Stimulated activated CD4-positive, alpha-beta T cell treated with anti-CD3 and anti-CD28 coated beads, Interleukin-1b, Interleukin-23, amount 100 ng/mL, for 1 hour (primary cell): Measurements from ENCODE around the gene NDST4.
"Not testable (repeated sequence)": the region's sequence is repeated elsewhere in the genome, so short reads cannot be mapped to it uniquely, and the experiment has no call there.

Experiments
- DNase-seq, 2 donors: peaks; one replicate each; pipeline ENCODE4 v3.0.0-alpha.2; 2020; ENCODE audit warnings: low read depth in 2 of 2

The NDST4 gene

DNA sequence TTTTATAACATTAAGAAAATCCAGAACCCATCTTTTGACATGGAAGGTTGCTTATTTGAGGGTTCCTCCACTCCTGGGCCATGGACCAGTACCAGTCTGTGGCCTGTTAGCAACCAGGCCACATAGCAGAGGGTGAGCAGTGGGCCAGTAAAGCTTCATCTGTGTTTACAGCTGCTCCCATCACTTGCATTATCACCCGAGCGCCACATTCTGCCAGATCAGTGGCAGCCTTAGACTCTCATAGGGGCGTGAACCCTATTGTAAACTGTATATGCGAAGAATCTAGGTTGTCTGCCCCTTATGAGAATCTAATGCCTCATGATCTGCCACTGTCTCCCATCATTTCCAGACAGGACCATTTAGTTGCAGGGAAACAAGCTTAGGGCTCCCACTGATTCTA is 58.6 kb downstream of the NDST4 start:
- DNase-seq: no peak

DNA sequence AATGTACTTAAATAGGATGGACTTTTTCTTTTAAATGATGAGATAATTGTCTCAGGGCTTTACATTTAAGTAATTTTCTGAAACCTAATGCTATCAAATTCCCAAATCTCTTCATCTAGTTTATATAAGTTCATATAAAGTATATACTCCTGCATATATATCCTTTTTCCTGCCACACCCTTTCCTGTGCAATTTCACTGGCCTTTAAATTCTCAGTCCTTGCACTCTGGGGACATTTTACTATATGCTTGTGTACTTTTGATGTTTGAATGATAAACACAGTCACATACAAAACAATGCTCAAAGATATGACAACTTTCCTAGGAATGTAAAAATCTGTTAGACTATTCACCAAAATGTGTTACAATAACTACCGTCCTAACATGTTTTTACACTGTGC is 60.1 kb downstream of the NDST4 start:
- DNase-seq: no peak

DNA sequence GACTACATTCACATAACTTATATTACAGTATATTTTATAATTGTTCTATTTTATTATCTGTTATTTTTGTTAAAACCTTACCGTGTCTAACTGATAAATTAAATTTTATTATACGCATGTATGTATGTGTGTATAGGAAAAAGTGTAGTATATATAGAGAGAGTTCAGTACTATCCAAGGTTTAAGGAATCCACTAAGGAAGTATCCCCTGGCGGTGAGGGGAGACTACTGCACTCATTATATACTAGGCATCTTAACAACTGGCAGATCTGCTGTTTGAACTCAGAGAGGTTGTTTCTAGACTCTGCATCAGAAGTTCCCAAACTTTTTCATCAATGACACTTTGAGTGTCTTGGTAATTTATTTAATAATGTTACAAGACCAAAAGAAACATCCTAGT is 70.9 kb downstream of the NDST4 start:
- DNase-seq: no peak

DNA sequence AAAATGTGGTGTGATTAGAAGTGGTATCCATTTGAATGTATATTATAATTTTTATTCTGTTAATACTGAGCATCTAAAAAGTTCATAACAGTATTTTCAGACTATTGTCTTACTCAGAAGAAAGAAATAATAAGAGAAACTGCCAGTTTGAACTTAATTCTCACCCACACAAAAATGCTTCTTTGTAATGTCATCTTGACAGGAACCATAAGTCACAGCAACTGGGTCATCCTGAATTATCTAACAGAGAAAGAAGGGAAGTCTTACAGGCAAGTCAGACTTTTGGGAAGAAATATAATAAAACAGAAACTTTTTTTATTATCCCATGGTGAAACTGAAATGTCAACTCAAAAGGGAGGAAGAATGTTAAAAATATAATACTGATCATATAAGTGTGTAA is 83.1 kb downstream of the NDST4 start:
- DNase-seq: no peak

DNA sequence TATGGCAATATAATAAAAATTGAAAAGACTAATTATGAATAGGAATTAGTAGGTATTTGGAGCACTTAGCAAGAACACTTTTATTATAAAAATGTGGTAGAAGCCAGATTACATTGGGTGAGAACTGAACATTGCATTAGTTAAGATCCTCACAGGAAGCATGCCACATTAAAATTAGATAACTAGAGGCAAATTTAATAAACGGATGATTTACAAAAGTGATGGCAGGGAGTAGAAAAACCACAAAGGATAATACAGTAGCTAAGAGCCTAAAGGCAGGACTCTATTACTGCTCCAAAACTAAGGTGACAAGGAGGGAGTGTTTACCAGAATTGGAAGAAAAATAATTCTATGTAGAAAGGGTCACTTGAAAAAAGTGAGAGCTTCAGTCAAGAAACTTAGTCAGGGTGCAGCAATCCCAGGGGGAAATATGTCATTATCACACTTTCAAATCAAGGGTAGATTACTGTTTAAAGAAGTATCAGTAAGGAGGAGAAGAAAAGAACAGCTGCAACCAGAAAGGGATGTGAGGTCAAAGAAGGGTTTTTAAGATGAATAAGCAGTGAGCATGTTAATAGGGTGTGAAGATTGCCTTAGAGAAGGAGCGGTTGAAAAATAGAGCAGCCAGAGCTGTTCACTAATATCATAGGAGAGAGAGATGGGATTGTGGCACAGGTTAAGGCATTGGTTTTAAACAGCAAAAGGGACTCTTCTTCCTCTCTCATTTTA is 84.6 kb downstream of the NDST4 start:
- no peak for DNase-seq

DNA sequence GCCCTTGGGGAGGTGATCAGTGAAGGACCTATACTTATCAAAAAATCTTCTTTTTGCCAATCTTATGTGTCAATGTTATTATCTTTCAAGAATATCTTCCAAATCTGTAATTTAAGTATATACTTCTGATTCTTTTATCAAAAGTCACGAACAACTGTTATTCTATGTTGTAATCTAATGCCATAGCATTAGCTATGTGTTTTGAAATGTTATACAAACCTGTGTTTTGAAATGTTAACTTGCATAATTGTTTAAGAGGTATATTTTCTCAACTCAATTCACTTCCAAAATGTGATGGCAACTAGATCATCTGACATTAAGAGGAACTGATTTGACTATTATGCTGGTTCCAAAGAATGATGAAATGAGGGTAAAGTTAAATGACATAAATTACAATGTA is 113.5 kb downstream of the NDST4 start:
- no peak for DNase-seq

DNA sequence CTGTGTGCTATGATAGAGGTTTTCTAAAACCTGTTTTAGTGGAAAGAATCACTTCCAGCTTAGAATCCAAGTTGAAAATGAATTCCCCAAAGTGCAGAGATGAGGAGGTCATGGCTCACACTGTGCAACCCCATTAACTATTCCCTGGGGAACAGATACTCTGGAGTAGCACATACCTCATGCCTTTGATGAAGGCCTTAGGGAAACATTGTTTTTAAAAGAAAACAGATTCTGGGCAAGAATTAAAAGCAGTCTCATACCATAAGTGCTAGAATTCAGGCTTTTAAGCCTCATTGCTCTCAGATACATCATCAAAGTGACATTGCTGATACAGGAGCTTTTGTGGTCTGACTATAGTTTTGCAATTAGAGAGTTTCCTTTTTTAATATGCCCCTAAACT is 115.1 kb downstream of the NDST4 start:
- no peak for DNase-seq

DNA sequence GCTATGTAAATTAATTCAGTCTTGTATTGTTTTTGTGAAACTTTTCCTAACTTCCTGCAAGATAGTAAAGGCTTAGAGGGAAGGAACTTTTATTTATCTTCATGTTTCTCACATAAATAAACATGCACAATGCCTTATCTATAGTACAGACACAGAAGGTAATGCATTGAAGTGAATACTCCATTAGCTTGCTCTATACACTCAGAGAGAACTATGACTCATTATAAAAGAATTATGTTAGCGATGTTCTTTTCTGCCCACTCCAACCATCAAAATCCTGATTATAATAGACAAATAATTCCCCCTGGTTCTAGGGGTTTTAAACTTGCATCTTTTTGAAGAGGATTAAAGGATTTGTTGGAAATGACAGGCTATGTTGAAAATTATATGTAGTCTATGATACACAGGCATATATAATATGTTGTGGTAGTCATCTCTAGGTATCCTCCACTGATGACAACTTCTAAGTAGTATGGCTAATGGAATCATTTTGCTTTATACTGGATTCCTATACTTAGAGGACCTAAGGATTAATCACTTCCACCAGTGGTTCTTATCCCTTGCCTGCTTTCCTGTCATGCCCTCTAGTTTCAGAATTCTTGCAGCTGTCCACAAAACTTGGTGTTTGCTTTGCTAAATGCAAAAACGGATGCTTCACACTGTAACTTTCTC is 115.7 kb downstream of the NDST4 start:
- DNase-seq: no peak

DNA sequence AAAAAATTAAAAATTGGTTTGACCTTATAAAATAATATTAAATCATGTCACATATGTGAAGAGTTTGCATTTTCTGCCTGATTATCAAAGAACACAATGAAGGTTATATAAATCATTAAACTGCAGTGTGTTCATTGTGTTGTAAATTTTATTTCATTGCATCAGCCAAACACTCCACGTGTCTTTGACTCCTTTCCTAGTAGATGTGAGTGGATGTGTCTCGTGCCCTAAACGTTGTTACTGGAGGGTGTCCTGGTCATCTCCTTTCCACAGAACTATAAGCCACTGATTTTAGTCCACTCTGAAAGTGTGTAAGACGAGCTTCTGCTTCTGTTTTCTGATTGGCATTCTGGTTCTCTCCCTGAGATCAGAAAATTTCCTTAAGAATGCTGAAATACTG is 127.3 kb downstream of the NDST4 start:
- DNase-seq: no peak

DNA sequence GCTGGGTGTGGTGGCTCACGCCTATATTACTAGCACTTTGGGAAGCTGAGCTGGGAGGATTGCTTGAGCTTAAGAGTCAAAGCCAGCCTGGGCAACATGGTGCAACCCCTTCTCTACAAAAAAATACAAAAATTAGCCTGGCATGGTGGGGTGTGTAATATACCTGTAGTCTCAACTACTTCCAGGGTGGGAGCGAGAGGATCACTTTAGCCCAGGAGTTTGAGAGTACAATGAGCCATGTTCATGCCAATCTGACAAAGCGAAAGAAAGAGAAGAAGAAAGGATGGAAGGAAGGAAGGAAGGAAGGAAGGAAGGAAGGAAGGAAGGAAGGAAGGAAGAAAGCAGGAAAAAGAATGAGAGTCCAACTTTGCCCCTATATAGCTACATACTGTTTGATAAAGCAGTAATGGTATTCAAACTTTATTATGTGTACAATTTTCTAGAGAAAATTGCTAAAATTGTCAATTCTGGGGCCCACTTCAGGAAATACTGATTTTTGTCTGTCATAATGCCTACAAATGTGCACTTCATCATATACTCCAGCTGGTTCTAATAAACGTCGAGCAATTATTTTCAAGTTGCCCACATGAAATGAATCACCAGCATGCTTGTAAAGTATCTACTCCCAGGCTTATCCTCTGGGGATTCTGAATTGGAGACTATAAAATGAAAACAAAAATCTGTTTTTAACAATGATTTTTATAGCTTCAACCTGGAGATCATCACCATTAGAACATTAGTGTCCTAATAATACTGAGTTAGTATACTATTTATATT is 132.3 kb downstream of the NDST4 start:
- no peak for DNase-seq

DNA sequence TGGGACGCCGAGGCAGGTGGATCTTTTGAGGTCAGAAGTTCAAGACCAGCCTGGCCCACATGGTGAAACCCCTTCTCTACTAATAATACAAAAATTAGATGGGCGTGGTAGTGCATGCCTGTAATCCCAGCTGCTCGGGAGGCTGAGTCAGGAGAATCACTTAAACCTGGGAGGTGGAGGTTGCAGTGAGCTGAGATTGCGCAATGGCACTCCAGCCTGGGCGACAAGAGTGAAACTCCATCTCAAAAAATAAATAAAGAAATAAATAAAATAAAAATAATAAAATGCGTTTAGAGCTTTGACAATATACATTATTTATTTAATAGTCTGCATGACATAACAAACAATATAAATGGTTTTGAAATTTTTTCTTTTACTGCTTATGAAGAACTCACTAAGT is 133.0 kb downstream of the NDST4 start:
- DNase-seq: not testable (repeated sequence)

DNA sequence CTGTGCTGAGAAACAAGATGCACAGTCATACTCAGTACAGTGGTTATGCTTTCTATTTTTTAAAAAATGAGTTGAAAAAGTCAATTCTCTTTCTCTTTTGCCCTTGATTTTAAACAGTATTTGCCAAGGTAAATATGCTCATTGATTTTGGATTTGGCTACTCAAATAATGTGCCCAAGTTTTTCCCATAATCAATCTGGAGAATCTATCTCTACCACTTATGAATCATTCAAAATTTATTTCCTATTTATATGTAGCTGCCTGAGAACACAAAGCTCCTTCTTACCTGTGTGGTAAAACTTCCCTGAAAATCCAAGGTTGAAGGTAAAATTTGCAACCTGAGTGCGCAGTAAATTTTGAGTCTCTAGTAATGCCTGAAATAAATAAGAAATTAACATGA is 136.5 kb downstream of the NDST4 start:
- DNase-seq: no peak

DNA sequence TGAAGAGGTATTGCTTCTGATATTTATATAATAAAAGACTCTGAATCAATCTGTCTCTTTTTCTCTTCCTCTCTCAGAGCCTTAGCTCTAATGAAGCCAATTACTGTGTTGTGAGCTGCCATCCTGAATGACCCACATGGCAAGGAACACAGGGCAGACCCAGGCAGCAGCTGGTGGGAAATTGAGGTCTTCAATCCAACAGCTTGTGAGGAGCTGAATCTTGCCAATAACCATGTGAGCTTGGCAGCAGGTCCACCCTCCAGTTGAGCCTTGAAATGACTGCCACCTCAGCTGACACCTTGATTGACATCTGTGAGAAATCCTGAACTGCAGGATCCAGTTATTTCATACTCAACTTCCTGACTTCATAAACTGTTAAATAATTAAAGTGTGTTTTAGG is 149.4 kb downstream of the NDST4 start:
- no peak for DNase-seq

DNA sequence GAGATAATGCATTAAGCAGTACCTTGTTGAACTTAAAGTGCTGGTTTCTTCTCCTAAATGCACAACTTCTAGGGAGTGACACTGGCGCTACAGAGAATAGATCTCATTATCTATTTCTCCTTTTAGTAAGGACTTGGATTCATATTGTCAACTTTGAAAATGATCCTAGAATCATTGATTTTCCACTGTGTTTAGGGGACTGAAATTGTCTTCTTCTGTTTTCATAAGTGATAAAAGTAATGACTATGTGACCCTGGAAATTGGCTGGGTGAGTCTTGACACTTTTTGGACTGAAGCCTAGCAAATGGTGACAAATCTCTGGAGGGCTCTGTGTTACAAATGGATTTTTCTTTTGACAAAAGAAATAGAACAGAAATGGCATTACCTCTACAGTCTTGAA is 167.8 kb downstream of the NDST4 start:
- no peak for DNase-seq

DNA sequence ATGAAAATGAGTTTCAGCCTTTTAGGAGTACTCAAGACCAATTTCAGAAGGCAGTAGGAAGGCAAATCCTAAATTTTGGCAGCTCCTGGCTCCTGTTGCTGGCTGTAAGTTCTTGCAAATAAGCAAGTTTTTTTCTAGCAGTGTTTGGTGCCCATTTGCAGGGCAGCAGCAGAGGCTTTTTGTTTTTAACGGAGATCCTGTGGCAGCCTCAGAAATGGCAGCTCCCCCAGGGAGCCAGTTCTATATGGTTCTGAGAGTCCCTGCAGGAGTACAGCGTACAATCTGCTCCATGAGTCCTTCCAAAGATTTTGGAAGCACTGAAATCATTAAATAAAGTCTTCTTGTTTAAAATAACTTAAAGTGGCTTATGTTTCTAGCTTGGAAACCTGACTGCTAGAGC is 171.9 kb downstream of the NDST4 start:
- no peak for DNase-seq

DNA sequence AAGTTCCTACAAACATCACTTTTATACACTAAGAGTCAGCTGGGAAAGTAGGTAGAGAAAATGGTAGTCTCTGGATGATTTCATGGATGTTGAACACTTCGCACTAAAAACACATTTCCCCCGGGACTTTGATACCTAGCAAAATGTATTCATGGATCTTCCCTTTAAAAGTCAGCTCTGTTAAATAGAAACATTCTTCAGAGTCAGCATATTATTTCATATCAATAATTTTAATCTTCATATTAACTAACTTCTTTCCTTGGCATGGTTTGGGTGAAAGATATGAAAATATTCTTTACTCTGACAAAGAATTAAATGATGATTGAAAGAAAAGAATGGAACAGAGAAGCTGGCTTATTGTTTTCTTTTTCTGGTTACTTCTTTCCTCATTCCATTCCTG is 185.5 kb downstream of the NDST4 start:
- DNase-seq: no peak

DNA sequence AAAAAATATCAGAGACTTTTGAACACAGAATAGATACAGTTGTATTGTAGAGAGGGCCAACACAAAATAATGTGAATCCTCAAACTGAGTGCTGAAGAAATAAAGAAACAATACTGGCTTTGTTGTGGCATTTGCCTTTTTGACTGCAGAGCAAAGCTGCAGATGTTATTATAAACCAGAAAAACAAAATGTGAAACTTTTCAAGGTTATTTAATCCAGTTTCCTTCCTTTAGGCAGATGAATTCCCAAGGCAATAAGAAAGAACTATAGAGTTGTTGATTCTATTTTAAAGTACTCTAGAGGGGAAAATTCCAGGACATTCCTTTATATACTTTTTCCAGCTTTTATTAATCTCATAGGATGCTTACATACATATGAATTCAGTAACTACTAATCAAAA is 186.8 kb downstream of the NDST4 start:
- no peak for DNase-seq

DNA sequence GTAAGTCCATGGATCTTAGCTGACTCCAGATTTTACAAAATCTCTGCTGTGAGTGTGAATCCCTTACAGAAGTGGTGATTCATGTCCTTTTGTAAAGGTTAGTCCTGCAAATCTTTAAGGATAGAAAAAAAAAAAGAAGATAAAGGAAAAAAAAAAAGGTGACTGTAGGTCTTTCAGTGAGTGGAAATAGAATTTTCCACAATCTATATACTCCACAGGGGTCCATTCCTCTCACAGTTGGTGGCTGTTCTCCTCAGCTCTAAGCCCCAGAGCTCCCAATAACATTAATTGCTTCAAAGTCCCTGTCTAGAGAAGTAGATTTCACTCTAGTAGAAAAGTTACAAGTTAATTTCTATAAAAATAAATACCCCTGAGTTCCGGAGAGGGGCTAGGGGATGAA is 189.1 kb downstream of the NDST4 start:
- DNase-seq: no peak

DNA sequence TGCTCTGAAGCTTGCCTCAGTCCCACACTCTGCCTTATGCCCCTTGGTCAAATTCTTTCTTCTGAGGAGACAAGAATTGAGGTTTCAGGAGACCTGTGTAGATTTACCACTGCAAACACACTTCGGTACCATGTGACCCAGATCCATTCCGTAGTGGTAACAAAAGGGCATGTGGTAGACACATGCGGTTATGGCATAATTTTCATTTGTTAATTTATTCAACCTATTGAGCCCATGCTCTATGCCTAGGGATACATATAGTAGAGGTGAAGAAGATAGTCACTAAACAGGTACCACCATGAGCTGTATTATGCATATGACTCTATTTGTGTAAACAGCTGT is 190.9 kb downstream of the NDST4 start:
- DNase-seq: no peak

DNA sequence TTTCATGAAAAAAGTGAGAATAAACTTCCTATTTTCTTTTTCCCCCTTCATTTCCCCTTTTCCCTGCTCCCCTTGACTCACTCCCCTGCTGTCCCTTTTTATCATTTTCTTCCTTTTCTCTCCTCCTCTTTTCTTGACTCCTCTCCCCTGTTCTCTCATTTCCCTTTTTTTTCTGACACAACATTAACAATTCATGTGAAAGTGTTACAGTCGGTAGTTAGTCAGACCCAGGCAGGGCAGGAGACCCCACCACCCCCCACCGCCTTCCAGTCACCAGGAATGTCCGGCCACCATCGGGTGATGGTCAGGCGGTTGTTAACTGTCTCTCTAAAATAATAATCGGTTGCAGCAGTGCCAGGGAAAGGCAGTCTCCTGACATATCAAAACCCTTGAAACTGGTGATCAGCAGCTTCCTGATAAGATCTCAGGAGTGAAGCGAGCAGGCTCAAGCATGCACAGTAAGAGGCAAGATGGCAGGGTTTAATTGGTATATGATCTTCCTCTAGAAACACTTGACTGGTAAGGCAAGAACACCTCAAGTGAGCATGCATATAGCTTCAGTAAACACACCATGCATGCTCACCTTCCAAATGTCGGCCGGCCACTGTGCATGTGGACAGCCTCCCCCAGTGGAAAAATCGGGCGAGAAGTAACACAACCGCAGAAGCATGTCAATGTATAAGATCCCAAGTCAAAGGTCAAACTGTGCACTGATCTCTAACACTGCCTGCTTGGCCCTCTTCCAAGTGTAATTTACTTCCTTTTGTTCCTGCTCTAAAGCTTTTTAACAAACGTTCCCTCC is 191.4 kb downstream of the NDST4 start:
- DNase-seq: no peak

DNA sequence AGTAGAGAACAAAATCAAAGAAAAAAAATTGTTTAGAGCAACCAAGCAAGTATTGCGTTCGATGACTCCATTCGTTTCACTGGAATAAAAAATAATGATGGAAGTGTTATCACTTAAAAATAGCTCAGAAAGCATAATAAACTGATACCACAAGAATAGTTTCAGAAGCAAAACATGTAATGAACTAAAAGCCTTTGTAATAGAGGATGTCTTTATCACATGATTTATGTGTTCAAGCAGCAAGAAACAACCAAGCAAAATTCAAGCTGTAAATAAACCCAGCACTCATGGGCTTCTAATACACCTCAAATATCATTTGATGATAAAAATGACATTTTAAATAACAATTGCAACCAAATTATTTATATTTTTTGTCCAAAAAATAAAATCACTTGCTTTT is 192.2 kb downstream of the NDST4 start:
- no peak for DNase-seq

DNA sequence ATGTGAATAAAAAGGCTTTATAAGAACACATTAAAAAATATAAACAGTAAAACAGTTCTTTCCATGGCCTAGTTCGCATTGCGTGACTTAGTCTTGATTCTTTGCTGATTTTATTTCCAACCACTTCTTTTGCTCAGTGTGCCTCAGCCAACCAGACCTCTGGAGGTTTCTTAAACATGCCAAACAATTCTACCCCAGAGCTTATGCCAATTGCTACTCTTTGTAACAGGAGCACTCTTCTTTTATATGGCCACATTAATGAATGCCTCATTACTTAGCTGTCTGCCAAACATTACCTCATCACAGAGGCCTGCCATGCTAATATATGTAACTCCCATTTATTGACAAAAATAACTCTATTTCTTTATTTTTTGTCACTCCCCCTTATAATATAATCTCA is 202.3 kb downstream of the NDST4 start:
- DNase-seq: no peak
